Astrocyte (in vitro differentiated cells and primary cell): ENCODE data around the gene SLC45A3. TPM values are rescaled to one million over a fixed set of nuclear protein-coding genes. Genes with fewer than 3 reads are reported as not detected.

Source experiments
- DNase-seq: peaks from one replicate; pipeline ENCODE4 v3.0.0-alpha.2; 2010; ENCODE audit warnings: low read depth
- FAIRE-seq: peaks from 2 replicates; lab custom pipeline; 2011; peaks lifted over from hg19 to GRCh38; lab: Jason Lieb, UNC
- H2AFZ ChIP-seq: 2 replicates; pipeline ENCODE4 v1.6.0; 2012; ENCODE audit warnings: low read depth, low read length, inconsistent platforms
- H3K27ac ChIP-seq: 2 replicates; pipeline ENCODE4 v1.5.1; 2011; ENCODE audit warnings: low read depth, low read length, inconsistent platforms
- H3K27me3 ChIP-seq: 2 replicates; pipeline ENCODE4 v1.6.0; 2011; ENCODE audit warnings: low read length, inconsistent platforms; ENCODE audit not compliant: insufficient read depth
- H3K36me3 ChIP-seq: 2 replicates; pipeline ENCODE4 v1.5.1; 2011; ENCODE audit warnings: low read length, inconsistent platforms; ENCODE audit not compliant: insufficient read depth
- H3K4me1 ChIP-seq: 2 replicates; pipeline ENCODE4 v1.5.1; 2011; ENCODE audit warnings: low read length, inconsistent platforms; ENCODE audit not compliant: insufficient read depth
- H3K4me2 ChIP-seq: 2 replicates; pipeline ENCODE4 v1.6.0; 2012; ENCODE audit warnings: low read length, inconsistent platforms
- H3K4me3 ChIP-seq: 2 replicates; pipeline ENCODE4 v1.5.1; 2011; ENCODE audit warnings: low read depth, mild to moderate bottlenecking, low read length, inconsistent platforms; ENCODE audit not compliant: insufficient read depth
- H3K79me2 ChIP-seq: 2 replicates; pipeline ENCODE4 v1.6.0; 2012; ENCODE audit warnings: mild to moderate bottlenecking, low read length, inconsistent platforms; ENCODE audit not compliant: insufficient read depth
- H3K9ac ChIP-seq: 2 replicates; pipeline ENCODE4 v1.6.0; 2012; ENCODE audit warnings: mild to moderate bottlenecking, low read length, inconsistent platforms
- H3K9me3 ChIP-seq: 2 replicates; pipeline ENCODE4 v1.5.1; 2012; ENCODE audit warnings: low read depth, mild to moderate bottlenecking, low read length, inconsistent platforms; ENCODE audit not compliant: insufficient read depth
- H4K20me1 ChIP-seq: 2 replicates; pipeline ENCODE4 v1.6.0; 2012; ENCODE audit warnings: low read length, inconsistent platforms; ENCODE audit not compliant: insufficient read depth
- H3K27ac Mint-ChIP-seq: one replicate; pipeline ENCODE4 v1.8.0; 2021; ENCODE audit warnings: mild to moderate bottlenecking, mixed read lengths; ENCODE audit not compliant: unreplicated experiment
- H3K27me3 Mint-ChIP-seq: one replicate; pipeline ENCODE4 v1.8.0; 2021; ENCODE audit warnings: low read depth, mixed read lengths; ENCODE audit not compliant: unreplicated experiment
- H3K36me3 Mint-ChIP-seq: one replicate; pipeline ENCODE4 v1.8.0; 2021; ENCODE audit warnings: low read depth, mixed read lengths; ENCODE audit not compliant: unreplicated experiment
- H3K4me1 Mint-ChIP-seq: one replicate; pipeline ENCODE4 v1.8.0; 2021; ENCODE audit warnings: low read depth, mixed read lengths; ENCODE audit not compliant: unreplicated experiment
- H3K4me3 Mint-ChIP-seq: one replicate; pipeline ENCODE4 v1.8.0; 2021; ENCODE audit warnings: mild to moderate bottlenecking, moderate library complexity, mixed read lengths; ENCODE audit not compliant: unreplicated experiment
- H3K9me3 Mint-ChIP-seq: one replicate; pipeline ENCODE4 v1.8.0; 2021; ENCODE audit warnings: mild to moderate bottlenecking, mixed read lengths; ENCODE audit not compliant: unreplicated experiment
- CTCF ChIP-seq: IDR thresholded peaks from 2 replicates; pipeline ENCODE4 v1.5.1; 2011; ENCODE audit warnings: low read depth, mild to moderate bottlenecking, inconsistent platforms, low read length, moderate library complexity; ENCODE audit not compliant: insufficient read depth
- EZH2 ChIP-seq: IDR thresholded peaks from 2 replicates; pipeline ENCODE4 v1.6.1; 2012; ENCODE audit warnings: mild to moderate bottlenecking, low read length, inconsistent platforms; ENCODE audit not compliant: insufficient read depth
- total RNA-seq: library from RNA; stranded (reverse); gene quantifications from 2 replicates; pipeline ENCODE4 v1.2.1, GENCODE V29; 2021

Gene SLC45A3
- total RNA-seq, 1 donor from 2014 or later = 7.1 TPM

- Mint-ChIP-seq H3K4me1 (peaks cover 18% of the 10 kb centered on the region), H3K27ac (no peak overlapping the region), H3K9me3 (no peaks in the 10 kb centered on the region), H3K4me3 (no peak overlapping the region), H3K36me3 (peaks cover 10% of the 10 kb centered on the region), H3K27me3 (no peaks in the 10 kb centered on the region)
- Histone ChIP-seq H3K27me3 (no peaks in the 10 kb centered on the region), H3K36me3 (peaks cover 26% of the 10 kb centered on the region), H3K9me3 (no peaks in the 10 kb centered on the region), H3K79me2 (peaks cover 35% of the 10 kb centered on the region), H3K9ac (no peak overlapping the region), H3K4me1 (peaks cover 10% of the 10 kb centered on the region), H3K27ac (no peak overlapping the region), H3K4me2 (no peak overlapping the region), H4K20me1 (peaks cover 14% of the 10 kb centered on the region), H3K4me3 (no peak overlapping the region), H2AFZ (no peak overlapping the region)
- TF ChIP-seq CTCF (no peak), EZH2 (no peak)
- FAIRE-seq (no peak), DNase-seq (no peak)
Measured at GRCh38 chr1:205612104-205612503, 68.2 kb downstream of the SLC45A3 start.

- DNase-seq = peak; percentile 9
- H3K4me2 ChIP-seq = no peak overlapping the region
- H3K4me3 ChIP-seq = no peak overlapping the region
- TF ChIP-seq CTCF = no peak
- no peak for TF ChIP-seq EZH2
- H3K9ac ChIP-seq = no peak overlapping the region
- no peak overlapping the region for H3K27ac ChIP-seq
- H4K20me1 ChIP-seq = peaks cover 14% of the 10 kb centered on the region
- FAIRE-seq = no peak
- Mint-ChIP-seq H3K36me3 (peaks cover 12% of the 10 kb centered on the region), H3K4me1 (peaks cover 18% of the 10 kb centered on the region), H3K27me3 (no peaks in the 10 kb centered on the region), H3K9me3 (no peaks in the 10 kb centered on the region), H3K4me3 (peak overlapping the region; percentile 34), H3K27ac (peak overlapping the region; percentile 50)
- H3K9me3 ChIP-seq = no peaks in the 10 kb centered on the region
- H3K79me2 ChIP-seq = peaks cover 35% of the 10 kb centered on the region
- H2AFZ ChIP-seq = no peak overlapping the region
- peaks cover 10% of the 10 kb centered on the region for H3K4me1 ChIP-seq
- H3K27me3 ChIP-seq = no peaks in the 10 kb centered on the region
- H3K36me3 ChIP-seq = peaks cover 20% of the 10 kb centered on the region
Measured at GRCh38 chr1:205610901-205611466, 69.3 kb downstream of the SLC45A3 start.

- Histone ChIP-seq H3K4me2 (peak overlapping the region; percentile 9), H3K27me3 (no peaks in the 10 kb centered on the region), H3K9me3 (no peaks in the 10 kb centered on the region), H3K4me3 (no peak overlapping the region), H3K36me3 (peaks cover 16% of the 10 kb centered on the region), H3K9ac (no peak overlapping the region), H2AFZ (no peak overlapping the region), H3K4me1 (peaks cover 10% of the 10 kb centered on the region), H3K27ac (peak overlapping the region; percentile 15), H3K79me2 (peaks cover 35% of the 10 kb centered on the region), H4K20me1 (peaks cover 14% of the 10 kb centered on the region)
- H3K4me1 Mint-ChIP-seq = peaks cover 18% of the 10 kb centered on the region
- H3K9me3 Mint-ChIP-seq = no peaks in the 10 kb centered on the region
- H3K27me3 Mint-ChIP-seq = no peaks in the 10 kb centered on the region
- DNase-seq = peak; percentile 70
- peaks cover 6% of the 10 kb centered on the region for H3K36me3 Mint-ChIP-seq
- no peak overlapping the region for H3K4me3 Mint-ChIP-seq
- FAIRE-seq = no peak
- TF ChIP-seq EZH2 (no peak), CTCF (no peak)
- H3K27ac Mint-ChIP-seq = peak overlapping the region; percentile 29
Measured at GRCh38 chr1:205610036-205610435, 70.3 kb downstream of the SLC45A3 start.
